Activated T-helper 1 cell treated with anti-CD3 and anti-CD28 coated beads, Interleukin-12 subunit alpha, Interleukin-12 subunit beta, Interleukin-2, Interleukin-4 antibody, amounts not matched to agents 30 ng/mL and 10 ng/mL and 1 ng/mL, durations not matched to agents 14 hours and 24 hours and 36 hours (primary cell): ENCODE results near the gene CCDC85C. TPM values are rescaled to one million over a fixed set of nuclear protein-coding genes. Genes with fewer than 3 reads are reported as not detected.
A peak's percentile ranks its signal among the peaks of the same experiment; 100 is the strongest.

ENCODE experiments used
- DNase-seq: peaks from one replicate; pipeline ENCODE4 v3.0.0; 2021; ENCODE audit warnings: low spot score
- H3K27ac Mint-ChIP-seq: one replicate; pipeline ENCODE4 v1.8.0; 2021; ENCODE audit warnings: mild to moderate bottlenecking, mixed read lengths
- H3K27me3 Mint-ChIP-seq: one replicate; pipeline ENCODE4 v1.8.0; 2022; ENCODE audit warnings: mild to moderate bottlenecking, moderate library complexity, mixed read lengths; ENCODE audit not compliant: insufficient read depth
- H3K36me3 Mint-ChIP-seq: one replicate; pipeline ENCODE4 v1.8.0; 2021; ENCODE audit warnings: low read depth, mixed read lengths
- H3K4me1 Mint-ChIP-seq: one replicate; pipeline ENCODE4 v1.8.0; 2021; ENCODE audit warnings: low read depth, mixed read lengths
- H3K4me3 Mint-ChIP-seq: one replicate; pipeline ENCODE4 v1.8.0; 2021; ENCODE audit warnings: mild to moderate bottlenecking, moderate library complexity, mixed read lengths
- H3K9me3 Mint-ChIP-seq: one replicate; pipeline ENCODE4 v1.8.0; 2021; ENCODE audit warnings: mixed read lengths
- intact Hi-C: fragments of 100-400 bp; cut with micrococcal nuclease; formaldehyde crosslinking; loops from one replicate; pipeline ENCODE4 v1.15.1; 2024
- total RNA-seq: library from RNA; stranded (reverse); gene quantifications from 2 replicates; pipeline ENCODE4 v1.2.3, GENCODE V29; 2022

The CCDC85C gene
- total RNA-seq, 1 donor from 2014 or later = 7.4 TPM

- H3K4me1 Mint-ChIP-seq = no peaks in the 10 kb centered on the region
- no peaks in the 10 kb centered on the region for H3K9me3 Mint-ChIP-seq
Measured at GRCh38 chr14:99535448-99535847, 68.6 kb downstream of the CCDC85C start.

DNA sequence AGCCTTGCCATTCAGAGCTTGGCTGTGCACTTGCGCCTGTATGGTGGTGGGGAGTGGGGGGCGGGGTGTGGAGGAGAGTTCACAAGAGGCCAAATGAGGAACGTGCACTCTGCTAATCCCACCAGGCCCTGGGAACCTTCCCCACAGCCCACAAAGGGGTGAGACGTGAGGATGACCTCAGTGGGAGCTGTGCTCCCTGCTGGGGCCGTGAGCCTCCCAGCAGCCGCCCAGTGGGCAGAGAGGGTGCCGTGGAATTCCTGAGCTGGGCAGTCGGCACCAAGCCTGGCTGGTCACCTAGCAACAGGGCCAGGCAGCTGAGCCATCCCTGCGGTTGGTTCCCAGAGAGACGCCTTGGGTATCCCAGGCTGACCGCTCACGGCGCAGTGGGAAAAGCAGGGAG, 69.1 kb downstream of the CCDC85C start:
- Mint-ChIP-seq H3K27ac (no peak overlapping the region), H3K4me3 (no peak overlapping the region), H3K9me3 (no peaks in the 10 kb centered on the region), H3K36me3 (no peaks in the 10 kb centered on the region), H3K4me1 (no peaks in the 10 kb centered on the region), H3K27me3 (no peaks in the 10 kb centered on the region)
- no peak for DNase-seq
- intact Hi-C loops = no loop called here

More at GRCh38 chr14:99535448-99535847, 68.6 kb downstream of the CCDC85C start:
- H3K4me3 Mint-ChIP-seq = no peak overlapping the region
- H3K27ac Mint-ChIP-seq = no peak overlapping the region
- H3K36me3 Mint-ChIP-seq = no peaks in the 10 kb centered on the region
- DNase-seq = no peak
- no peaks in the 10 kb centered on the region for H3K27me3 Mint-ChIP-seq
- intact Hi-C loops = no loop called here

- Mint-ChIP-seq H3K27ac (no peak overlapping the region), H3K4me3 (no peak overlapping the region), H3K36me3 (no peaks in the 10 kb centered on the region), H3K4me1 (no peaks in the 10 kb centered on the region), H3K27me3 (no peaks in the 10 kb centered on the region), H3K9me3 (no peaks in the 10 kb centered on the region)
- no peak for DNase-seq
- intact Hi-C loops = no loop called here
Measured at GRCh38 chr14:99534333-99534732, 69.7 kb downstream of the CCDC85C start.

DNA sequence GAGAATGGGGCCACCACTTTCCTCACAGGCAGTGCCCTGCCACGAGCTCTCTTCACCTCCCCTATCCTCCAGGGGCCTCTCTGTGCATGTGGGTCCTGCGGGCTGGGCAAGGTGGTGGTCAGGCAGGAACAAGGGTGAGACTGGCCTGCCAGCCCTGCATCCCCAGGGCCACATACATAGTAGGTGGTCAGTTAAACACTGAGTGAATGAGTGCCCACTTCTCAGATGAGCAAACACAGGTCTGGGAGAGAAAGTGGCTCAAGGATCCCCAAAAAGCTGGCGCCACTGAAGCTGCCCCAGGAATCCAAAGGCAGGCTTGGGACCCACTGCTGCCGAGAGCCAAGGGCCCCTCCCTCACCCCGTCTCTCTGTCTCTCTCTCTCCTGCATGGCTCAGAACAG, 71.7 kb downstream of the CCDC85C start:
- no peaks in the 10 kb centered on the region for H3K27me3 Mint-ChIP-seq
- intact Hi-C loops = no loop called here

DNA sequence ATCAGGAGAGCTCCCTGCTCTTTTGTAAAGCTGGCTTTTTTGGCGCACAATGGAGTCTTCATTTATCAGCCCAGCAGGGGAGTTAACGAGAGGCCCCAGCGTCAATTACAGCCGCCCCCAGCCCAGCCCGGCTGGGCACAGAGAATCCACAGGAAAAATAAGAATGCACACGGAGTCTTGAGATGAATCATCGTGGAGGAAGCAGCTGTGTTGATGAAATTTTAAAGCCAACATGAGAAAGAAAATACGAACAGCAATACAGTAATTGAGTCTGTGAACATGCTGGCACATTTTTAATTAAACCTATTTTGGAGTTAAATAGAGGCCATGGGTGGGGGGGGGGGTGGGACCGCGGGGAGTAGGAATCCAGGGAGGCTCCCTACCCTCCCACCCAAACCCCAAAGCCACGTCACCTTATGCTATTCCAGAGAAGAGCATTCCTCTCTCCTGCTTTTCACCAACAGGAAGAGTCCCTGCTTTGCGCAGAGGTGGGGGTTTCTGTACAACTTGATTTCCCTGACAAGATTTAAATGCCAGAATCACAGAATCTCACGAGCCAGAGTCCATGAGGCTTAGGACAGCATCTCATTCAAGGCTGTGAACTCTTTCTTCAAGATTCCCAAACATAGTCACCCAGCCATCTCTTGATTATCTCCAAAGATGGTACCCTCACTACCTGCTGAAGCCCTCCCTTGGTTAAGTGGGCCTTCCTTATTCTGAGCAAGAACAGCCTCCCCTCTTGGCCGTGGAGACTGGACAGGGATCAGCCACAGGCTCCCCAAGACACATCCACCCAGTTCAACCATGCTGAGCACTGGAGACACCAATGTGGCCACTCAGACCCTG, 72.5 kb downstream of the CCDC85C start:
- Mint-ChIP-seq H3K36me3 (no peaks in the 10 kb centered on the region), H3K4me1 (no peaks in the 10 kb centered on the region), H3K27me3 (no peaks in the 10 kb centered on the region), H3K27ac (no peak overlapping the region), H3K4me3 (no peak overlapping the region), H3K9me3 (no peaks in the 10 kb centered on the region)
- intact Hi-C loops = no loop called here
- no peak for DNase-seq

More for the DNA sequence above, 71.7 kb downstream of the CCDC85C start:
- Mint-ChIP-seq H3K9me3 (no peaks in the 10 kb centered on the region), H3K36me3 (no peaks in the 10 kb centered on the region), H3K4me1 (no peaks in the 10 kb centered on the region), H3K4me3 (no peak overlapping the region), H3K27ac (no peak overlapping the region)
- DNase-seq = no peak

DNA sequence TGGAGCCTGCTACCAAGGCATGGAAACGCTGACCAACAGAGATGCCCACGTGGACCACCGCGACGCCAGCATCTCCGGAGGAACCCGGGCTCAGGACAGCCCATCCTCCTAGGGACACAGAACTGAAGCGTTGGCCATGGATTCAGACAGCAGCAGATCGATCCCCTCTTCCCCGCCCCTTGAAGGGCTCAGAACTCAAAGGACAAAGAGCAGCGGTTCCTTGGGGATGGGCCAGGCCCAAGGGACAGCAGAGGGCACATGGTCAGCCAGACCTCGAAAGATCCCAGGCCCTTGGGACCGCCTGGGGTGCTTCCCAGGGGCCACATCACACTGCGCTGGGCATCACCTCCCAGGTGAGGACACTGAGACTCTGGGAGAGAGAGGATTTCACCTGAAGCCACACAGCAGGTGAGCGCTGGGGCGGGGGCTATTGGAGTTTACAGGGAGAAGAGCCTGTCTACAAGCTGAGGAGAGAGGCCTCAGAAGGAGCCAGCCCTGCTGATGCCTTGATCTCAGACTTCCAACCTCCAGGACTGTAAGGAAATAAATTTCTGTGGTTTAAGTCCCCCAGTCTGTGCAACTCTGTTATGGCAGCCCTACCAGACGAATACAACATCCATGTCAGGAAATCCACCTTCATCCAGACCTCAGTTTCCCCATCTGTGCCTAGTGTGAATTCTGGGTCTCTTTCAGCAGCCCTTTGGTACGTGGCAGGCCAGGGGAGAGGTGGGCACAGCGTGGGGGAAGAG, 73.4 kb downstream of the CCDC85C start:
- intact Hi-C loops = no loop called here
- Mint-ChIP-seq H3K36me3 (no peaks in the 10 kb centered on the region), H3K27ac (no peak overlapping the region), H3K27me3 (no peaks in the 10 kb centered on the region), H3K4me3 (no peak overlapping the region), H3K4me1 (no peaks in the 10 kb centered on the region), H3K9me3 (no peaks in the 10 kb centered on the region)
- no peak for DNase-seq

GRCh38 chr14:99529899-99530298, 74.1 kb downstream of the CCDC85C start:
- DNase-seq = no peak
- intact Hi-C loops = no loop called here
- Mint-ChIP-seq H3K9me3 (no peaks in the 10 kb centered on the region), H3K4me3 (no peak overlapping the region), H3K27me3 (no peaks in the 10 kb centered on the region), H3K36me3 (no peaks in the 10 kb centered on the region), H3K4me1 (peaks cover 6% of the 10 kb centered on the region), H3K27ac (no peak overlapping the region)

- Mint-ChIP-seq H3K27me3 (no peaks in the 10 kb centered on the region), H3K27ac (no peak overlapping the region), H3K4me1 (peaks cover 7% of the 10 kb centered on the region), H3K36me3 (no peaks in the 10 kb centered on the region), H3K9me3 (no peaks in the 10 kb centered on the region), H3K4me3 (no peak overlapping the region)
- no peak for DNase-seq
- intact Hi-C loops = no loop called here
Measured at GRCh38 chr14:99527427-99528076, 76.5 kb downstream of the CCDC85C start.

DNA sequence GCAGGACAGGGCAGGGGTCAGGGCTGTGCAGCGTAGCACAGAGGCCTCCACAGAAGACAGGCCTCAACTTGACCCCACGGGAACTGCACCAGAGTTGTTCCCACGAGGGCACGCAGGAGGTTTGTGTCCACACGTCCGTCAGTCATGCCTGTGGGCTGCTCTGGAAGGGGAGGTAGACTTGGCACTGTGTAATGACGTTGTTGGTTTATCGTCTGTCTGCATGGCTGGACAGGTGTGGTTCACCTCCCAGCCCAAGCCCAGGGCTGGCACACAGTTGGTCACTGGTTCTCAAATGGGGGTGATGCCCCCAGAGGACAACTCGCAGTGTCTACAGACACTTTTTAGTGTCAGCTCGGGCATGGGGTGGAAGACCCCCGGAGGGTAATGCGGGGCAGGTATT, 77.0 kb downstream of the CCDC85C start:
- H3K27me3 Mint-ChIP-seq = no peaks in the 10 kb centered on the region
- H3K4me1 Mint-ChIP-seq = peaks cover 7% of the 10 kb centered on the region
- no peak overlapping the region for H3K27ac Mint-ChIP-seq
- DNase-seq = no peak
- no peak overlapping the region for H3K4me3 Mint-ChIP-seq
- intact Hi-C loops = no loop called here
- no peaks in the 10 kb centered on the region for H3K36me3 Mint-ChIP-seq
- H3K9me3 Mint-ChIP-seq = no peaks in the 10 kb centered on the region

DNA sequence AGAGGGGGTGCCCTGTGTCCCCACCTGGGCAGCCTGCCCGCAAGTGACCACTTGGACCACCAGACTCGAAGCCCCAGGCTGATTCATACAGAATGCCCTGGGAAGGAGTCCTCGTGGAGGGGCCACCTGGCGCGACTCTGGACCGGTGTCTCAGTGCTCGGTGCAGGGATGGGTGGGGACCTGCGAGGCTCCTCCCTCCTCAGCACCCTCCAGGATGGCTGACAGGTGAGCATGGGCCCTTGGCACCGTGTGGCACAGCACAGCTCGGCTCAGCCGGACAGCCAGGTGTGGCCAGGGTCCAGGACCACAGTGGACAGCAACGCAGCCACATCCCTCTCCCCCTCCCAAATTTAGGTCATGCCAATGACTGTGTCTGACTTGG, 78.3 kb downstream of the CCDC85C start:
- no peak for DNase-seq
- H3K4me1 Mint-ChIP-seq = peaks cover 7% of the 10 kb centered on the region
- no peaks in the 10 kb centered on the region for H3K27me3 Mint-ChIP-seq
- no peak overlapping the region for H3K27ac Mint-ChIP-seq
- no peaks in the 10 kb centered on the region for H3K36me3 Mint-ChIP-seq
- intact Hi-C loops = no loop called here
- no peaks in the 10 kb centered on the region for H3K9me3 Mint-ChIP-seq
- no peak overlapping the region for H3K4me3 Mint-ChIP-seq

- Mint-ChIP-seq H3K9me3 (no peaks in the 10 kb centered on the region), H3K36me3 (no peaks in the 10 kb centered on the region), H3K4me3 (no peak overlapping the region), H3K4me1 (peaks cover 7% of the 10 kb centered on the region), H3K27ac (peak overlapping the region; percentile 65), H3K27me3 (no peaks in the 10 kb centered on the region)
- intact Hi-C loops = no loop called here
- no peak for DNase-seq
Measured at GRCh38 chr14:99524804-99525698, 79.0 kb downstream of the CCDC85C start.

DNA sequence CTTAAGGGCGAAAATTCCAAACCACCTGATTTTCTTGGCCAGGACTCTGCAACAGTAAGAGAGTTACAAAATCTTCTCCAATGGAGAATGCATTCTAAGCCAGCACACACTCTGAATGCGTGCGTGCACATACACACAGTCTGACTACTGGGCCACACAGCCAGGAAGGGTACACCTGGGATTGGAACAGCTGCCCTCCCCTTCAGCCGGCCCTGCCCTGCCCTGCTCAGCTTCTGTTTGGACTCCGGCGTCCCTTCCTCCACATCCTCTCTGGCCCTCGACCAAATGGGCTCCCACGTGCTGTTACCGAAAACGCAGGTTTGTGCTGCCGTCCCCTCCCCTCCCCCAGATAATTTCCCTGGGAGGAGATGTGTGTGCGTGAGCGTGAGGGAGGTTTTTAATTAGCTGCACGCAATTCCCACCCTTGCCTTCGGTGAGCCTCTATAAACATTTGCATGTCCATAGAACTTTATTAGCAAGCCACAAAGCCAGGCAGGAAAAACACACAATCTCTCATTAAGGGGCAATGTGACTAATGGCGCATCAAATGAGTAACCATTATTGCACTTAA, 79.8 kb downstream of the CCDC85C start:
- intact Hi-C loops = no loop called here
- Mint-ChIP-seq H3K27ac (no peak overlapping the region), H3K27me3 (no peaks in the 10 kb centered on the region), H3K4me1 (peaks cover 7% of the 10 kb centered on the region), H3K9me3 (no peaks in the 10 kb centered on the region), H3K36me3 (no peaks in the 10 kb centered on the region), H3K4me3 (no peak overlapping the region)
- DNase-seq = no peak
